GM21381 (cell line): Measurements from ENCODE around the gene MAEA.

Experiments
- ATAC-seq: cut with Tn5 transposase; IDR thresholded peaks from one replicate; pipeline ENCODE4 v1.9.1; 2021; ENCODE audit warnings: mild to moderate bottlenecking, moderate library complexity; ENCODE audit not compliant: unreplicated experiment

MAEA gene

DNA sequence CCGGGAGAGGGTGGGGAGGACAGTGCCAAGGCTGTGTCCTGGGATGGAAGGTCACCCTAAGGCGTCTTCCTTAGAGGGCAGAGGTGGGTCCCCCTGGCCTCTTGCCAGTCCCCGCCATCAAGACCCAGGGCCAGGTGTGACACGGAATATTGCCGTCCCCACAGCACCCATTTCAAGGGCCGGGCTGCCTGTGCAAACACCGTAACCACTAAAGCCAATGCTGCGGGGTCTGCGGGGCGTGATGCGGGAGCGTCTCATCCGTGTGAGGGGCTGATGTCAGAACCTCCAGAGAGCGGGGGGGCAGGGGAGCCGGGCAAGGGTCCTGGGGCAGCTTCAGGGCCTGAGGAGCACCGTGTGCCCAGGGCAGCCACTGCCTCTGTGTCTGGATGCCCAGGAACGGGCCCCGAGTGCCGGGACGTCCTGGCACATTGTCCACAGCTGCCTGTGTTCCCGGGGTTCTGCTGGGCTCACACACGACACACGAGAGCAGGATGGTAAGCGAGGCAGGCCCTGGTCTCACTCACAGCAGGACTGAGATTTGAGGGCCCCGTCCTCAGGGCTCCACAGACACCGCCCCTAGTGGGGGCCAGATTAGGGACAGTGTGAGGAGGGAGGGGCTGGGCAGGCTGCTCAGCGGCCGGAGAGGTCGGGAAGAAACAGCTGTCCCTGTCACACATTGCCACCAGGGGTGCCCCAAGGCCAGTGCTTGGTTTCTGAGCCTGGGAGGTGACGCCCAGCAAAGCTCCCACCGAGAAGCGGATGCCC, 87.3 kb downstream of the MAEA start:
- no peak for ATAC-seq

GRCh38 chr4:1377606-1378261, 88.0 kb downstream of the MAEA start:
- no peak for ATAC-seq

DNA sequence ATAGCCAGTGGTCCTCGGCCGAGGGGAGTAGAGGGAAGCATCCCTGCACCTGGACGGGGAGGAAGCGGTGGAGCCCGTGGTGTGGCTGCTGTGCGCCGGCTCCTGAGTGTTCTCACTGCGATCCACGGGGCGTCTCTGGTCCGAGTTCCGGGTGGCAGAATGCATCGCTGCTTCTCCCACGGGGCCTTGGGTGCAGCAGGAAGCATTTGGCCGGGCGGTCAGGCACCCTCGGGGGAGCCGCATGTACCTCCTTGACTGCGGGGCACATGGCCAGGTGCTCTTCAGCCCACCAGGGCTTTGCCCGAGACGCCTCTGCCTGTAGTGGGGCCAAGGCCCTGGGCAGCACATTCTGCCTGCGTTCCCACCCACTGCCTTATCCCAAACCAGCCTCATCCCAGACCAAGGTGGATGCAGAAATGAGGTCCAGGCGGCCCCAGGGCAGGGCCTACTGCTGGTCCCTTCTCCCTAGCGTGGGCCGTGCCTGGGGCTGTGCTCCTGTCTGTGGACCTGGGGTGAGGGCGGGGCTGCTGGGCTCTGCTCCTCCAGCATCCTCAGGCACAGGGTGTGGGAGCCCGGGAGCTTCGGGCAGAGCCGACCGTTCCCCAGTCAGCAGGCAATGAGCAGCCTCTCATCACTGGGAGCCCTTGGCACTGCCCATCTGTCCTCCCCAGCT, 89.0 kb downstream of the MAEA start:
- no peak for ATAC-seq

DNA sequence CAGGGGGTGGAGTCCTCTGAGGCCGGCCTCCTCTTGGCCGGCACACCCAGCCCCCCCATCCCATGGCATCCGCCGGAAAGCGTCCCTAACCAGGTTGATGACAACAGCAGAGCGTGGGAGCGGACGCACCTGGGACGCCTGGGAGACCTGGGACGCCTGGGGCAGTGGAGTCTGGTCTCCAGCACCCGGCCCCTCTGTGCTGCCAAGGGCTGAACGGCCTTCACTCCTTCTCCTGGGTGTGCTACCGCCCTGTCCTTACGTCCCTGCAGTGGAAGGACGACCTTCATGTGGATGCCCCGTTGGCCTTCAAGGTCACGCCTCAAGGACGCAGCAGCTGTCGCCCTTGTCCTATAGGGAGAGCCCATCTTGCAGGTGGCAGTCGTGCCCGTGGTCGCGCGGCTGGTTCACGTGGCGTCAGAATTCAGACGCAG, 89.7 kb downstream of the MAEA start:
- ATAC-seq, result no peak

DNA sequence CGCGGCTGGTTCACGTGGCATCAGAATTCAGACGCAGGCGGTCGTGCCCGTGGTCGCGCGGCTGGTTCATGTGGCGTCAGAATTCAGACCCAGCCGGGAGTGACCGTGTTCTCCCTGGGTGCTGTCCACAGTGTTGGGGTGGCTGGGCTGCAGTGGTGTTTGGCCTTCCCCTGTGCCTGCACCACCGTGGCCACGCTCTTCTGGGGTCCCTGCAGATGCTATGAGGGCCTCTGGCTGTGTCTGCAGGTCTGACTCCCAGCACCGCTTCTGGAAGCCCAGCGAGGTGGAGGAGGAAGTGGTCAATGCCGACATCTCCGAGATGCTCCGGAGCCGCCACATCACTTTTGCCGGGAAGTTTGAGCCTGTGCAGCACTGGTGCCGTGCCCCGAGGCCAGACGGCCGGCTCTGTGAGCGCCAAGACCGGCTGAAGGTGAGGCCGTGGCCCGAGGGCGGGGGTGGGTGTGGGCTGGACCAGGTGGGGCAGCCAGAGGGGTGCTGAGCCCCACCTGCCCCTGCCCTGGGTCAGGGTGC, 90.2 kb downstream of the MAEA start:
- ATAC-seq, result no peak

- ATAC-seq, result no peak
Measured at GRCh38 chr4:1380368-1381151, 90.9 kb downstream of the MAEA start.

- no peak for ATAC-seq
Measured at GRCh38 chr4:1381181-1381621, 91.5 kb downstream of the MAEA start.

DNA sequence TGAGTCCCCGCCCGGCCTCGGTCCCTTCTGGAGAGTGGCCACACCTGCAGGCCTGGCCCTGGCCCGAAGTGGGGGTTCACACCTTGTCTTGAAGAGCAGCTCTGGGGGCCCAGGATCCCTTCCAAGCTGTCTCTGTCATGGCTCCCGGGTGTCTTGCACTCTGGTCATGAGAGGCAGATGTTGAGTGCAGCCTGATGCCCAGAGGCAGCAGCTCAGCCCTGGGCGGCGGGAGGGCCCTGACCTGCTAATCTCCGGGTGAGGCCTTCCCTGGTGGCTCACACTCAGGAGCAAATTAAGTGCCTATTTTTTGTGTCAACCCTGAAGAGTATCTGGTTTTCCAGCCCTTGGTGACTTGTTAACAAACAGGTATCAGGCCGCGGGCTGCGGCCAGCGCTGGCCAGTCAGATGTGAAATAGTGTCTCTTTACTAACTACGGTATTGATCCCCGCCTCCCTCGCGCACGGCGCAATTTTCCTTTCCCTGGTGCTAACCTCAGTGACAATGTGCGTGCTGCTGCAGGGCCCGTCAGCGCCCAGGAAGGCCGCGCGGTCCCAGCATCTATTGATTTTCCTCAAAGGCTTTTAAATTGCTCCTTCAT, 92.4 kb downstream of the MAEA start:
- no peak for ATAC-seq

DNA sequence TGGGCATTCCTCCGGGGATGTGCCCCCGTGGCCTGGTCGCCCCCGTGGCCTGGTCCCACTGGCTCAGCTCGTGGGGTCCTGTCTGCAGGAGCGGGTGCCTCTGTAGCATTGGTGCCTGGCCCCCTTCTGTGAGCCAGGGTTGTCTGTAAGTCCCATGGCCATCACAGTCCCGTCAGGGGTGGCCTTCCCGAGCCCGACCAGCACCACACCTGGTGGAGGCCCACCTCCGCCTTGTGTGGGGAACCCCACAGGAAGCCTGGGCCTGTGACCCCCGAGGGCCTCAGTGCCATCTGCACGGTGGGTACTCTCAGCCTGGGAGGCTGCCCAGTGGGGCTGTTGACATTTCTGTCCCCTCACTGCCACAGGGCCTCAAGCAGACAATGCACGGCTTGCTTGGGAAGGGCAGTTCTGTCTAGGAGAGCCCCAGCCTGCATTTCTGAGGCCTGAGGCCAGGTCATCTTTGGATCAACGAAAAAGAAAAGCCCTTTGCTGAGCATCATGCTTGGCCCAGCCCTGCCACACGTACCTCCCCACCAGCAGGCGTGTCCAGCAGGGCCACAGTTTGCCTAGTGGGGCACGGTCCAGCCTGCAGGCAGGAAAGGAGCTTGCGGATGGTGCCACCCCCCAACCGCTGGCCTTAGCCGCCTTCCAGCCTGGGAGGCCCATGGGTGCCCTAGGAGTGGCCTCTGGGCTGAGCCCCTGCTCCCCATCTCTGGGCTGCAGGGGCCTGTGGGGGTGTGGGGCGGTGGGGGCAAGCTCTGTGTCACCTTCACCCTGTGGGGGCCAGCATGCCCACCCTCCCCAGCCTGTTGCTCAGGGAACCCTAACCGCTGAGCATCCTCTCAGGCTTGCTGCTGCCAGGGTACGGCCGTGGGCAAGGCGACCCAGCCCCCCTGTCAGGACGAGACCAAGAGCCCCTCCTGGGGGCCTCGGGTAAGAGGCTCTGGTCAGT, 93.4 kb downstream of the MAEA start:
- no peak for ATAC-seq

- ATAC-seq, result no peak
Measured at GRCh38 chr4:1383728-1384591, 94.3 kb downstream of the MAEA start.

- no peak for ATAC-seq
Measured at GRCh38 chr4:1384675-1385372, 95.1 kb downstream of the MAEA start.

GRCh38 chr4:1385373-1386340, 96.0 kb downstream of the MAEA start:
- ATAC-seq, result no peak
